GM23248 (cell line): ENCODE results near the gene RPS27.

Experiments used
- EZH2 ChIP-seq: fragments of 200-600 bp; sonication (generic); IDR thresholded peaks from 2 replicates; pipeline ENCODE4 v1.6.1; 2018; ENCODE audit warnings: antibody characterized with exemption, mild to moderate bottlenecking; ENCODE audit not compliant: insufficient read depth, poor library complexity, severe bottlenecking
- EZH2phosphoT487 ChIP-seq: fragments of 200-600 bp; sonication (generic); IDR thresholded peaks from 2 replicates; pipeline ENCODE4 v1.6.1; 2018; ENCODE audit warnings: antibody characterized with exemption, moderate library complexity, mild to moderate bottlenecking, low read depth; ENCODE audit not compliant: insufficient read depth

DNA sequence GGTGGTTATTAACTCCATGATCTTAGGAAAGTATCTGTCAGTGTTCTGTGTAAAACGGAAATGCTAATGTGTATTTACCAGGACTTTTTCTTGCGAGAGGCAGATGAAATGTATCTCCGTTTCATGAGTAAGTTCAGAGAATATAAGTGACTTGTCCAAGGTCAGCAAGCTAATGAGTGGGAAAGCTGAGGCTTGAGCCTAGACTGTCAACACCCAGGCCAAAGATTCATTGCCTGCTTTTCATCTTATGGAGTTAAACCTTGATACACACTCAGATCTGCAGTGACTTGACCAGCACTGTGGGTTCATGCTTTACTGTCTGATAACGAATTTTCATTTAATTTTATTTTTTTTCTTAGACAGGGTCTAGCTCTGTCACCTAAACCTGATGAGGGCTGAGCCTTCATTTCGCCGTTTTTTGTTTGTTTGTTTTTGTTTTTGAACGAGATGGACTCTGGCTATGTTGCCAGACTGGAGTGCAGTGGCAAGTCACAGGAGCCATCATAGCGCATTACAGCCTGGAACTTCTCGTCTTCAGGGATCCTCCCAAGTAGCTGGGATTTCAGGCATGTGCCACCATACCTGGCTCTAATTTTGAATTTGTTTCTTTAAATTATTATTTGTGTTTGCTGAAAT is 12.2 kb upstream of the RPS27 start:
- TF ChIP-seq EZH2 (no peak), EZH2phosphoT487 (no peak)
